OCI-LY1 (cell line): ENCODE results near the gene RBP5.

Experiments
- H2AFZ ChIP-seq: fragments of 200-600 bp; sonication (generic), shearing (Covaris generic); 2 replicates; pipeline ENCODE4 v1.6.0; 2014; ENCODE audit warnings: antibody characterized with exemption, mild to moderate bottlenecking, low read length
- H3F3A ChIP-seq: fragments of 200-600 bp; sonication (generic), shearing (Covaris generic); 2 replicates; pipeline ENCODE4 v1.6.0; 2014; ENCODE audit warnings: mild to moderate bottlenecking, antibody characterized with exemption, low read length, moderate library complexity; ENCODE audit not compliant: insufficient read depth
- H3K27ac ChIP-seq: fragments of 200-600 bp; sonication (generic); 2 replicates; pipeline ENCODE4 v1.5.1; 2014; ENCODE audit warnings: low read length, mixed run types, mild to moderate bottlenecking, low read depth; ENCODE audit not compliant: poor library complexity, severe bottlenecking
- H3K27me3 ChIP-seq: fragments of 200-600 bp; sonication (generic); 2 replicates; pipeline ENCODE4 v1.6.0; 2014; ENCODE audit warnings: antibody characterized with exemption, mild to moderate bottlenecking, low read length, moderate library complexity; ENCODE audit not compliant: insufficient read depth
- H3K36me3 ChIP-seq: fragments of 200-600 bp; sonication (generic); 2 replicates; pipeline ENCODE4 v1.6.1; 2014; ENCODE audit warnings: mild to moderate bottlenecking, antibody characterized with exemption, low read length, moderate library complexity, mixed read lengths; ENCODE audit not compliant: insufficient read depth
- H3K4me1 ChIP-seq: fragments of 200-600 bp; sonication (generic); 2 replicates; pipeline ENCODE4 v1.5.1; 2014; ENCODE audit warnings: mild to moderate bottlenecking, low read length, moderate library complexity; ENCODE audit not compliant: insufficient read depth, severe bottlenecking
- H3K4me2 ChIP-seq: fragments of 200-600 bp; sonication (generic), shearing (Covaris generic); 2 replicates; pipeline ENCODE4 v1.6.1; 2014; ENCODE audit warnings: low read length
- H3K4me3 ChIP-seq: fragments of 200-600 bp; sonication (generic); 2 replicates; pipeline ENCODE4 v1.5.1; 2014; ENCODE audit warnings: low read length, low read depth, mild to moderate bottlenecking, mixed read lengths; ENCODE audit not compliant: poor library complexity, severe bottlenecking
- H3K79me2 ChIP-seq: fragments of 200-600 bp; shearing (Covaris generic); 2 replicates; pipeline ENCODE4 v1.6.1; 2016; ENCODE audit warnings: mixed run types, low read length, mixed read lengths; ENCODE audit not compliant: insufficient read depth
- H3K9ac ChIP-seq: fragments of 200-600 bp; sonication (generic), shearing (Covaris generic); 2 replicates; pipeline ENCODE4 v1.6.1; 2014; ENCODE audit warnings: mild to moderate bottlenecking, low read length, mixed read lengths
- H3K9me2 ChIP-seq: fragments of 200-600 bp; sonication (generic), shearing (Covaris generic); 2 replicates; pipeline ENCODE4 v1.6.1; 2014; ENCODE audit warnings: low read depth, mild to moderate bottlenecking, low read length, mixed read lengths
- H3K9me3 ChIP-seq: fragments of 200-600 bp; shearing (Covaris generic); 2 replicates; pipeline ENCODE4 v1.6.1; 2014; ENCODE audit warnings: low read length, mixed read lengths
- H4K20me1 ChIP-seq: fragments of 200-600 bp; sonication (generic), shearing (Covaris generic); 2 replicates; pipeline ENCODE4 v1.6.0; 2016; ENCODE audit warnings: mild to moderate bottlenecking, low read length; ENCODE audit not compliant: insufficient read depth
- CTCF ChIP-seq: fragments of 200-600 bp; sonication (generic), shearing (Covaris generic); IDR thresholded peaks from 2 replicates; pipeline ENCODE4 v1.5.1; 2017; ENCODE audit warnings: mild to moderate bottlenecking, antibody characterized with exemption, low read length, moderate library complexity, mixed read lengths
- EZH2 ChIP-seq: fragments of 200-600 bp; sonication (generic), shearing (Covaris generic); IDR thresholded peaks from 2 replicates; pipeline ENCODE4 v1.8.0; 2017; ENCODE audit warnings: borderline replicate concordance, mixed run types, mild to moderate bottlenecking, antibody characterized with exemption, low read length, moderate library complexity, mixed read lengths

The RBP5 gene

GRCh38 chr12:7154042-7154441 lies 25.4 kb upstream of the RBP5 start:
- Histone ChIP-seq H4K20me1 (no peaks in the 10 kb centered on the region), H3K9me2 (no peaks in the 10 kb centered on the region), H3K36me3 (no peaks in the 10 kb centered on the region), H2AFZ (no peak overlapping the region), H3K79me2 (no peaks in the 10 kb centered on the region), H3K4me1 (no peaks in the 10 kb centered on the region), H3K27me3 (no peaks in the 10 kb centered on the region), H3F3A (no peaks in the 10 kb centered on the region), H3K9me3 (no peaks in the 10 kb centered on the region), H3K27ac (no peak overlapping the region), H3K4me2 (no peak overlapping the region), H3K4me3 (no peak overlapping the region), H3K9ac (no peak overlapping the region)
- TF ChIP-seq EZH2: no peak
- TF ChIP-seq CTCF: no peak

DNA sequence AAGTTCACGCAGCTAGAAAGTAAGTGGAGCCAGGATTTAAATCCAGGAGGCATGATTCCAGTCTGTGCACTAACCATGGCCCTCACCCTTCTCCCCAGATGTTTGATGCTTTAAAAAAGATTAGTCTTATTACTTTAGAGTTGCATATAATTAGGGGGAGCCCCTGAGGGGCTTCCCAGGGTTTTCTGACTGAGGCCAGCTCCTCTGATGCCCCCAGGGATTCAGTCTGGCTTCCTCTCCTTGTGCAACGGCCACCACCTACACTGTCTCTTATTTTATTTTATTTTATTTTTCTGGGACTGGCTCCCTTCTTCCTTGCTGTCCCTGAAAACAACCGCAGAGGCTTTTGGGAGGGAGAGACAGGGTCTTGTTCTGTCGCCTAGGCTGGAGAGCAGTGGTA lies 24.1 kb upstream of the RBP5 start:
- Histone ChIP-seq H3K9ac (no peak overlapping the region), H3K4me3 (no peak overlapping the region), H3K79me2 (no peaks in the 10 kb centered on the region), H3K9me2 (no peaks in the 10 kb centered on the region), H3K36me3 (no peaks in the 10 kb centered on the region), H3F3A (no peaks in the 10 kb centered on the region), H3K27me3 (no peaks in the 10 kb centered on the region), H4K20me1 (no peaks in the 10 kb centered on the region), H3K4me2 (no peak overlapping the region), H2AFZ (no peak overlapping the region), H3K27ac (no peak overlapping the region), H3K9me3 (no peaks in the 10 kb centered on the region), H3K4me1 (no peaks in the 10 kb centered on the region)
- TF ChIP-seq EZH2: no peak
- TF ChIP-seq CTCF: no peak

DNA sequence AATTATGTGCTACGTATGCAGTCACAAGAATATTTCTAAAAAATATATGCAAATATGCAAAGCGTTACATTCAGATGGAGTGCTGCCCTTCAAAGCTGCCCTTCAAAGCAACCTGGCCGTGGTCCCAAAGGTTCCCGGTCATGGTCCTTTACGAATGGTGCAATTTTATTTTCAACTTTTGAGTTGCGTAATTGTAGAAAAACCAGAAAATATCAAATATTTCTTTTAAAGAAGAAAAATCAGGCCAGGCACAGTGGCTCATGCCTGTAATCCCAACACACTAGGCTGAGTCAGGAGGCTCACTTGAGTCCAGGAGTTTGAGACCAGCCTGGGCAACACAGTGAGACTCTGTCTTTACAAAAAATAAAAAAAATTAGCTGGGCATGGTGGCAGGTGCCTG lies 22.8 kb upstream of the RBP5 start:
- H3K9me3 ChIP-seq: no peaks in the 10 kb centered on the region
- no peak overlapping the region for H3K9ac ChIP-seq
- H3K79me2 ChIP-seq: no peaks in the 10 kb centered on the region
- no peaks in the 10 kb centered on the region for H3K9me2 ChIP-seq
- TF ChIP-seq EZH2 (no peak), CTCF (no peak)
- H3K27ac ChIP-seq: no peak overlapping the region
- H3K4me1 ChIP-seq: no peaks in the 10 kb centered on the region
- H2AFZ ChIP-seq: no peak overlapping the region
- H3K4me2 ChIP-seq: no peak overlapping the region
- no peaks in the 10 kb centered on the region for H3F3A ChIP-seq
- H3K4me3 ChIP-seq: no peak overlapping the region
- no peaks in the 10 kb centered on the region for H3K27me3 ChIP-seq
- no peaks in the 10 kb centered on the region for H4K20me1 ChIP-seq
- no peaks in the 10 kb centered on the region for H3K36me3 ChIP-seq
